ENCODE results near the gene LCE6A.

DNA sequence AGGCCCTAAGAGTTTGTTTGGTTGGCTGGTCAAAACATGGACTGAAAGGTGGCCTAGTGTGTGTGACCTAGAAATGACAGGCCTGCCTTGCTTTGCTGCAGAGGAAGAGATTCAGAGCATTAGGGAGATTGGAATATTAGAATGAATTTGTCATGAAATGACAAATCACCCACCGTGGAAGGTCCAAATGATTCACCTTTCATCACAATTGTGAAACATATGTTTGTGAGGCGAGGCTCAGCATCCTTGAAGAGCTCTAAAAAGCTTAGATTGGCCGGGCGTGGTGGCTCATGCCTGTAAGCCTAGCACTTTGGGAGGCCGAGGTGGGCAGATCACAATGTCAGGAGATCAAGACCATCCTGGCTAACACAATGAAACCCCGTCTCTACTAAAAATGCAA is 25.3 kb upstream of the LCE6A start:
- TF ChIP-seq, protein P1, sequence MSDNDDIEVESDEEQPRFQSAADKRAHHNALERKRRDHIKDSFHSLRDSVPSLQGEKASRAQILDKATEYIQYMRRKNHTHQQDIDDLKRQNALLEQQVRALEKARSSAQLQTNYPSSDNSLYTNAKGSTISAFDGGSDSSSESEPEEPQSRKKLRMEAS (IDR thresholded peaks at IDR 0.05) = no peak
- TF ChIP-seq, protein P2, sequence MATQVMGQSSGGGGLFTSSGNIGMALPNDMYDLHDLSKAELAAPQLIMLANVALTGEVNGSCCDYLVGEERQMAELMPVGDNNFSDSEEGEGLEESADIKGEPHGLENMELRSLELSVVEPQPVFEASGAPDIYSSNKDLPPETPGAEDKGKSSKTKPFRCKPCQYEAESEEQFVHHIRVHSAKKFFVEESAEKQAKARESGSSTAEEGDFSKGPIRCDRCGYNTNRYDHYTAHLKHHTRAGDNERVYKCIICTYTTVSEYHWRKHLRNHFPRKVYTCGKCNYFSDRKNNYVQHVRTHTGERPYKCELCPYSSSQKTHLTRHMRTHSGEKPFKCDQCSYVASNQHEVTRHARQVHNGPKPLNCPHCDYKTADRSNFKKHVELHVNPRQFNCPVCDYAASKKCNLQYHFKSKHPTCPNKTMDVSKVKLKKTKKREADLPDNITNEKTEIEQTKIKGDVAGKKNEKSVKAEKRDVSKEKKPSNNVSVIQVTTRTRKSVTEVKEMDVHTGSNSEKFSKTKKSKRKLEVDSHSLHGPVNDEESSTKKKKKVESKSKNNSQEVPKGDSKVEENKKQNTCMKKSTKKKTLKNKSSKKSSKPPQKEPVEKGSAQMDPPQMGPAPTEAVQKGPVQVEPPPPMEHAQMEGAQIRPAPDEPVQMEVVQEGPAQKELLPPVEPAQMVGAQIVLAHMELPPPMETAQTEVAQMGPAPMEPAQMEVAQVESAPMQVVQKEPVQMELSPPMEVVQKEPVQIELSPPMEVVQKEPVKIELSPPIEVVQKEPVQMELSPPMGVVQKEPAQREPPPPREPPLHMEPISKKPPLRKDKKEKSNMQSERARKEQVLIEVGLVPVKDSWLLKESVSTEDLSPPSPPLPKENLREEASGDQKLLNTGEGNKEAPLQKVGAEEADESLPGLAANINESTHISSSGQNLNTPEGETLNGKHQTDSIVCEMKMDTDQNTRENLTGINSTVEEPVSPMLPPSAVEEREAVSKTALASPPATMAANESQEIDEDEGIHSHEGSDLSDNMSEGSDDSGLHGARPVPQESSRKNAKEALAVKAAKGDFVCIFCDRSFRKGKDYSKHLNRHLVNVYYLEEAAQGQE (IDR thresholded peaks at IDR 0.05) = no peak
- TF ChIP-seq, protein P3, sequence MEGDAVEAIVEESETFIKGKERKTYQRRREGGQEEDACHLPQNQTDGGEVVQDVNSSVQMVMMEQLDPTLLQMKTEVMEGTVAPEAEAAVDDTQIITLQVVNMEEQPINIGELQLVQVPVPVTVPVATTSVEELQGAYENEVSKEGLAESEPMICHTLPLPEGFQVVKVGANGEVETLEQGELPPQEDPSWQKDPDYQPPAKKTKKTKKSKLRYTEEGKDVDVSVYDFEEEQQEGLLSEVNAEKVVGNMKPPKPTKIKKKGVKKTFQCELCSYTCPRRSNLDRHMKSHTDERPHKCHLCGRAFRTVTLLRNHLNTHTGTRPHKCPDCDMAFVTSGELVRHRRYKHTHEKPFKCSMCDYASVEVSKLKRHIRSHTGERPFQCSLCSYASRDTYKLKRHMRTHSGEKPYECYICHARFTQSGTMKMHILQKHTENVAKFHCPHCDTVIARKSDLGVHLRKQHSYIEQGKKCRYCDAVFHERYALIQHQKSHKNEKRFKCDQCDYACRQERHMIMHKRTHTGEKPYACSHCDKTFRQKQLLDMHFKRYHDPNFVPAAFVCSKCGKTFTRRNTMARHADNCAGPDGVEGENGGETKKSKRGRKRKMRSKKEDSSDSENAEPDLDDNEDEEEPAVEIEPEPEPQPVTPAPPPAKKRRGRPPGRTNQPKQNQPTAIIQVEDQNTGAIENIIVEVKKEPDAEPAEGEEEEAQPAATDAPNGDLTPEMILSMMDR (IDR thresholded peaks at IDR 0.05; ENCODE audit: low read depth, low read length, missing input control) = no peak
- TF ChIP-seq, protein P4, sequence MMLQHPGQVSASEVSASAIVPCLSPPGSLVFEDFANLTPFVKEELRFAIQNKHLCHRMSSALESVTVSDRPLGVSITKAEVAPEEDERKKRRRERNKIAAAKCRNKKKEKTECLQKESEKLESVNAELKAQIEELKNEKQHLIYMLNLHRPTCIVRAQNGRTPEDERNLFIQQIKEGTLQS (IDR thresholded peaks at IDR 0.05) = no peak
- TF ChIP-seq YY1 (IDR thresholded peaks at IDR 0.05) = no peak
- TF ChIP-seq TAF1 (conservative IDR thresholded peaks at IDR 0.05) = no peak
- no peak for TF ChIP-seq GABPA (IDR thresholded peaks at IDR 0.05 in 1 of 2, conservative IDR thresholded peaks at IDR 0.05 in 1 of 2)
- no peak for TF ChIP-seq EGR1 (IDR thresholded peaks at IDR 0.05; ENCODE audit: low read depth in 2 of 2)

All from liver (tissue), 3 donors.